OCI-M1 (cell line): Measurements from ENCODE around the gene BTBD1.
"Not testable (repeated sequence)": the region's sequence is repeated elsewhere in the genome, so short reads cannot be mapped to it uniquely, and the experiment has no call there.

ENCODE experiments used
- DNase-seq: peaks from one replicate; lab custom pipeline; 2025; lab: John Stamatoyannopoulos, UW

Gene BTBD1

GRCh38 chr15:83057696-83058376 is 9.2 kb downstream of the BTBD1 start:
- DNase-seq, result peak; percentile 38

GRCh38 chr15:83057002-83057401 is 10.1 kb downstream of the BTBD1 start:
- DNase-seq, result no peak

GRCh38 chr15:83053151-83053550 is 13.9 kb downstream of the BTBD1 start:
- DNase-seq, result no peak

GRCh38 chr15:83046558-83047127 is 20.4 kb downstream of the BTBD1 start:
- no peak for DNase-seq

GRCh38 chr15:83044156-83044555 is 22.9 kb downstream of the BTBD1 start:
- no peak for DNase-seq

- no peak for DNase-seq
These were observed 27.8 kb downstream of the BTBD1 start for GRCh38 chr15:83039206-83039605.

- no peak for DNase-seq
These were observed 30.8 kb downstream of the BTBD1 start for GRCh38 chr15:83036253-83036652.

GRCh38 chr15:83031234-83031633 is 35.8 kb downstream of the BTBD1 start:
- not testable (repeated sequence) for DNase-seq

- DNase-seq, result no peak
These were observed 37.0 kb downstream of the BTBD1 start for GRCh38 chr15:83030021-83030420.

- DNase-seq, result no peak
These were observed 48.6 kb downstream of the BTBD1 start for GRCh38 chr15:83018436-83018835.

GRCh38 chr15:83016906-83017305 is 50.1 kb downstream of the BTBD1 start:
- no peak for DNase-seq

GRCh38 chr15:83015361-83015760 is 51.7 kb downstream of the BTBD1 start:
- DNase-seq, result no peak

GRCh38 chr15:83014205-83014653 is 52.8 kb downstream of the BTBD1 start:
- peak; percentile 17 for DNase-seq

- DNase-seq, result peak; percentile 39
These were observed 54.4 kb downstream of the BTBD1 start for GRCh38 chr15:83012636-83013035.

- DNase-seq, result peak; percentile 76
These were observed 55.0 kb downstream of the BTBD1 start for GRCh38 chr15:83012076-83012426.

- DNase-seq, result peak; percentile 95
These were observed 55.6 kb downstream of the BTBD1 start, which contains the start of gene C15orf40 for GRCh38 chr15:83011271-83012075. Gene C15orf40 (minus strand): TSS chr15:83011639. CDS start chr15:83011607, 32 bp downstream.

- DNase-seq, result peak; percentile 91
These were observed 56.3 kb downstream of the BTBD1 start for GRCh38 chr15:83010709-83011270.

GRCh38 chr15:83000672-83001031 is 66.4 kb downstream of the BTBD1 start:
- DNase-seq, result not testable (repeated sequence)

- peak; percentile 86 for DNase-seq
These were observed 67.0 kb downstream of the BTBD1 start for GRCh38 chr15:82999905-83000671.

- DNase-seq, result no peak
These were observed 67.6 kb downstream of the BTBD1 start for GRCh38 chr15:82999426-82999825.

- DNase-seq, result no peak
These were observed 71.1 kb downstream of the BTBD1 start for GRCh38 chr15:82995938-82996337.

- no peak for DNase-seq
These were observed 72.0 kb downstream of the BTBD1 start for GRCh38 chr15:82995076-82995475.
